ENCODE data around the gene PNPLA1. TPM values are rescaled to one million over a fixed set of nuclear protein-coding genes. Genes with fewer than 3 reads are reported as not detected.

Gene PNPLA1
- total RNA-seq, 1 experiment from 2014 or later: not detected

DNA sequence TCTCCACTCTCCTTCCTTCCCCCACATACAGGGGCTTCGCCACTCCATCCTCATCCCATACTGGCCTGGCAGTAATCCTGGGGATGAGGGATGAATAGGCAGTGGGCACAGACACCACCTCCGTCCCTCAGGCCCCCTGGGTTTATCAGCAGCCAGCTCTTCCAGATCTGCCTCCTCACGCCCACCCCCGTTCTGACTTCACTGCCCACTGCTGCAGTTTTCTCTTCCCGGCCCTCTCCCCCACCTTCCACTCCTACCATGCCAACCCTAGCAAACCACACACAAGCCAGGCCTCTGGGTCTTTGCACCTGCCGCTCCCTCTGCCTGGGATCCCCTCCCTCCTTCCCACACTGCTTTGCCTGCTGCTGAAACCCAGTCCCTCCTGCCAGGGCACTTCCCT, 22.3 kb downstream of the PNPLA1 start (continued):
- TF ChIP-seq CBFB (CRISPR knock-in tag; IDR thresholded peaks at IDR 0.05; ENCODE audit: low read depth) (no peak), FOXJ3 (CRISPR knock-in tag; IDR thresholded peaks at IDR 0.05; ENCODE audit: borderline replicate concordance) (no peak)
- TF ChIP-seq, protein P1, sequence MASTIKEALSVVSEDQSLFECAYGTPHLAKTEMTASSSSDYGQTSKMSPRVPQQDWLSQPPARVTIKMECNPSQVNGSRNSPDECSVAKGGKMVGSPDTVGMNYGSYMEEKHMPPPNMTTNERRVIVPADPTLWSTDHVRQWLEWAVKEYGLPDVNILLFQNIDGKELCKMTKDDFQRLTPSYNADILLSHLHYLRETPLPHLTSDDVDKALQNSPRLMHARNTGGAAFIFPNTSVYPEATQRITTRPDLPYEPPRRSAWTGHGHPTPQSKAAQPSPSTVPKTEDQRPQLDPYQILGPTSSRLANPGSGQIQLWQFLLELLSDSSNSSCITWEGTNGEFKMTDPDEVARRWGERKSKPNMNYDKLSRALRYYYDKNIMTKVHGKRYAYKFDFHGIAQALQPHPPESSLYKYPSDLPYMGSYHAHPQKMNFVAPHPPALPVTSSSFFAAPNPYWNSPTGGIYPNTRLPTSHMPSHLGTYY (CRISPR knock-in tag; IDR thresholded peaks at IDR 0.05): no peak

DNA sequence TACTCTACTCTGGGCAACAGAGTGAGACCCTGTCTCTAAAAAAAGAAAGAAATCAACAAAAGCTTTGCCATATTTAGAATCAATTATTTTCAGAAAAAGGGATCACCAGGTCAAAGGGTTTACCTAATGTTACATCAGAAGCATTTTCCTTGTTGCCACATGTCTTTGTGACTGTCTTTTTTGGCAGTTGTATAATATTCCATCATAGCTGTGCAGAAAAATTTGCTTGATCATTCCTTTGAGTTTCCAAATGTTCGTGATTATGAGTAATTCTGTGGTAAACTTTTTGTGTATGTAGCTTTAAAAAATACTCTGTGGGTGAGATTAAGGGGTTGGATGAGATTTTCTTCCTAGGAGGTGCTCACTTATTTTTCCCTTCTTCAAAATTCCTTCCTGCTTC, 26.4 kb downstream of the PNPLA1 start:
- Mint-ChIP-seq H3K4me3 (no peak overlapping the region), H3K4me1 (peaks cover 5% of the 10 kb centered on the region), H3K27ac (no peak overlapping the region), H3K36me3 (no peaks in the 10 kb centered on the region), H3K27me3 (ENCODE audit: low read depth) (no peaks in the 10 kb centered on the region), H3K9me3 (no peaks in the 10 kb centered on the region)
- DNase-seq (ENCODE audit: low spot score) (no peak), ATAC-seq (no peak)
- CTCF ChIA-PET: interaction anchor here (0.6 to 1.2 kb wide), 2 partner anchors 157 to 340 kb away, joined by 3 read pairs; no protein-coding TSS in a partner anchor
- TF ChIP-seq ATF1 (CRISPR knock-in tag; IDR thresholded peaks at IDR 0.05): no peak
- TF ChIP-seq EMX1 (CRISPR knock-in tag; IDR thresholded peaks at IDR 0.05): no peak
- no peak for TF ChIP-seq JAZF1 (CRISPR knock-in tag; IDR thresholded peaks at IDR 0.05)
- no peak for TF ChIP-seq NR2C2 (CRISPR knock-in tag; IDR thresholded peaks at IDR 0.05)
- TF ChIP-seq, protein P2, sequence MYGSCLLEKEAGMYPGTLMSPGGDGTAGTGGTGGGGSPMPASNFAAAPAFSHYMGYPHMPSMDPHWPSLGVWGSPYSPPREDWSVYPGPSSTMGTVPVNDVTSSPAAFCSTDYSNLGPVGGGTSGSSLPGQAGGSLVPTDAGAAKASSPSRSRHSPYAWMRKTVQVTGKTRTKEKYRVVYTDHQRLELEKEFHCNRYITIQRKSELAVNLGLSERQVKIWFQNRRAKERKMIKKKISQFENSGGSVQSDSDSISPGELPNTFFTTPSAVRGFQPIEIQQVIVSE (CRISPR knock-in tag; IDR thresholded peaks at IDR 0.05; ENCODE audit: borderline replicate concordance): no peak
- TF ChIP-seq ZNF263 (CRISPR knock-in tag; IDR thresholded peaks at IDR 0.05; ENCODE audit: low read depth): no peak
- TF ChIP-seq, protein P3, sequence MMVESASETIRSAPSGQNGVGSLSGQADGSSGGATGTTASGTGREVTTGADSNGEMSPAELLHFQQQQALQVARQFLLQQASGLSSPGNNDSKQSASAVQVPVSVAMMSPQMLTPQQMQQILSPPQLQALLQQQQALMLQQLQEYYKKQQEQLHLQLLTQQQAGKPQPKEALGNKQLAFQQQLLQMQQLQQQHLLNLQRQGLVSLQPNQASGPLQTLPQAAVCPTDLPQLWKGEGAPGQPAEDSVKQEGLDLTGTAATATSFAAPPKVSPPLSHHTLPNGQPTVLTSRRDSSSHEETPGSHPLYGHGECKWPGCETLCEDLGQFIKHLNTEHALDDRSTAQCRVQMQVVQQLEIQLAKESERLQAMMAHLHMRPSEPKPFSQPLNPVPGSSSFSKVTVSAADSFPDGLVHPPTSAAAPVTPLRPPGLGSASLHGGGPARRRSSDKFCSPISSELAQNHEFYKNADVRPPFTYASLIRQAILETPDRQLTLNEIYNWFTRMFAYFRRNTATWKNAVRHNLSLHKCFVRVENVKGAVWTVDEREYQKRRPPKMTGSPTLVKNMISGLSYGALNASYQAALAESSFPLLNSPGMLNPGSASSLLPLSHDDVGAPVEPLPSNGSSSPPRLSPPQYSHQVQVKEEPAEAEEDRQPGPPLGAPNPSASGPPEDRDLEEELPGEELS (CRISPR knock-in tag; IDR thresholded peaks at IDR 0.05): no peak
- TF ChIP-seq, protein P4, sequence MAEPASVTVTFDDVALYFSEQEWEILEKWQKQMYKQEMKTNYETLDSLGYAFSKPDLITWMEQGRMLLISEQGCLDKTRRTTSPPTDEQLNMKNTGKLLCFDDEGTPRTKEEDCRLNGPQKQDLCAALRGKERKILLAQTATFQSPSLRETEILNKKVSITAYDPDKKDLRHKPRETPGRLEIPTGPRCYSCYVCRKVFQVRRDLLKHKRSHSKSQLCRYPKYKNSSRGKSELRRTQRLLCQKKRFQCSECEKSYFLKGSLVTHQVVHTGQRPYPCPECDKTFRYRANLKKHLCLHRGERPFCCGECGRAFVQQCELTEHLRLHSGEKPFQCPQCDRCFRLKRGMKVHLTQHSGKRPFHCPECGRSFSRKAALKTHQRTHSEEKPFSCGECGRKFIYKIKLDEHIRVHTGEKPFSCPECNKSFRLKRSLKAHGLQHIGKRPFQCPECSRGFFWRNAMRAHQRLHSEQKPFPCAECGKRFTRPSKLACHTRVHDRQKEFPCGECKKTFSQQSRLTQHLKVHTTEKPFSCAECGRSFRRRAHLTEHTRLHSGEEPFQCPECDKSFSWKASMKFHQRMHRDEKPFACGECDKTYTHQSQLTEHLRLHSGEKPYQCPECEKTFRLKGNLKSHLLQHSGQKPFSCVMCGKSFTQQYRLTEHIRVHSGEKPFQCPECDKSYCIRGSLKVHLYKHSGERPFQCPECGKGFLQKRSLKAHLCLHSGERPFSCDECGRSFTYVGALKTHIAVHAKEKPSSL (CRISPR knock-in tag; conservative IDR thresholded peaks at IDR 0.05): no peak
- TF ChIP-seq, protein P5, sequence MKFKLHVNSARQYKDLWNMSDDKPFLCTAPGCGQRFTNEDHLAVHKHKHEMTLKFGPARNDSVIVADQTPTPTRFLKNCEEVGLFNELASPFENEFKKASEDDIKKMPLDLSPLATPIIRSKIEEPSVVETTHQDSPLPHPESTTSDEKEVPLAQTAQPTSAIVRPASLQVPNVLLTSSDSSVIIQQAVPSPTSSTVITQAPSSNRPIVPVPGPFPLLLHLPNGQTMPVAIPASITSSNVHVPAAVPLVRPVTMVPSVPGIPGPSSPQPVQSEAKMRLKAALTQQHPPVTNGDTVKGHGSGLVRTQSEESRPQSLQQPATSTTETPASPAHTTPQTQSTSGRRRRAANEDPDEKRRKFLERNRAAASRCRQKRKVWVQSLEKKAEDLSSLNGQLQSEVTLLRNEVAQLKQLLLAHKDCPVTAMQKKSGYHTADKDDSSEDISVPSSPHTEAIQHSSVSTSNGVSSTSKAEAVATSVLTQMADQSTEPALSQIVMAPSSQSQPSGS (CRISPR knock-in tag; IDR thresholded peaks at IDR 0.05; ENCODE audit: borderline replicate concordance, low read depth): no peak
- TF ChIP-seq GTF2I (CRISPR knock-in tag; conservative IDR thresholded peaks at IDR 0.05): no peak
- no peak for TF ChIP-seq ELF4 (CRISPR knock-in tag; IDR thresholded peaks at IDR 0.05; ENCODE audit: low read depth)
- TF ChIP-seq MXD4 (CRISPR knock-in tag; IDR thresholded peaks at IDR 0.05; ENCODE audit: borderline replicate concordance): no peak
- TF ChIP-seq, protein P6, sequence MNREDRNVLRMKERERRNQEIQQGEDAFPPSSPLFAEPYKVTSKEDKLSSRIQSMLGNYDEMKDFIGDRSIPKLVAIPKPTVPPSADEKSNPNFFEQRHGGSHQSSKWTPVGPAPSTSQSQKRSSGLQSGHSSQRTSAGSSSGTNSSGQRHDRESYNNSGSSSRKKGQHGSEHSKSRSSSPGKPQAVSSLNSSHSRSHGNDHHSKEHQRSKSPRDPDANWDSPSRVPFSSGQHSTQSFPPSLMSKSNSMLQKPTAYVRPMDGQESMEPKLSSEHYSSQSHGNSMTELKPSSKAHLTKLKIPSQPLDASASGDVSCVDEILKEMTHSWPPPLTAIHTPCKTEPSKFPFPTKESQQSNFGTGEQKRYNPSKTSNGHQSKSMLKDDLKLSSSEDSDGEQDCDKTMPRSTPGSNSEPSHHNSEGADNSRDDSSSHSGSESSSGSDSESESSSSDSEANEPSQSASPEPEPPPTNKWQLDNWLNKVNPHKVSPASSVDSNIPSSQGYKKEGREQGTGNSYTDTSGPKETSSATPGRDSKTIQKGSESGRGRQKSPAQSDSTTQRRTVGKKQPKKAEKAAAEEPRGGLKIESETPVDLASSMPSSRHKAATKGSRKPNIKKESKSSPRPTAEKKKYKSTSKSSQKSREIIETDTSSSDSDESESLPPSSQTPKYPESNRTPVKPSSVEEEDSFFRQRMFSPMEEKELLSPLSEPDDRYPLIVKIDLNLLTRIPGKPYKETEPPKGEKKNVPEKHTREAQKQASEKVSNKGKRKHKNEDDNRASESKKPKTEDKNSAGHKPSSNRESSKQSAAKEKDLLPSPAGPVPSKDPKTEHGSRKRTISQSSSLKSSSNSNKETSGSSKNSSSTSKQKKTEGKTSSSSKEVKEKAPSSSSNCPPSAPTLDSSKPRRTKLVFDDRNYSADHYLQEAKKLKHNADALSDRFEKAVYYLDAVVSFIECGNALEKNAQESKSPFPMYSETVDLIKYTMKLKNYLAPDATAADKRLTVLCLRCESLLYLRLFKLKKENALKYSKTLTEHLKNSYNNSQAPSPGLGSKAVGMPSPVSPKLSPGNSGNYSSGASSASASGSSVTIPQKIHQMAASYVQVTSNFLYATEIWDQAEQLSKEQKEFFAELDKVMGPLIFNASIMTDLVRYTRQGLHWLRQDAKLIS (CRISPR knock-in tag; IDR thresholded peaks at IDR 0.05; ENCODE audit: borderline replicate concordance): no peak
- TF ChIP-seq, protein P7, sequence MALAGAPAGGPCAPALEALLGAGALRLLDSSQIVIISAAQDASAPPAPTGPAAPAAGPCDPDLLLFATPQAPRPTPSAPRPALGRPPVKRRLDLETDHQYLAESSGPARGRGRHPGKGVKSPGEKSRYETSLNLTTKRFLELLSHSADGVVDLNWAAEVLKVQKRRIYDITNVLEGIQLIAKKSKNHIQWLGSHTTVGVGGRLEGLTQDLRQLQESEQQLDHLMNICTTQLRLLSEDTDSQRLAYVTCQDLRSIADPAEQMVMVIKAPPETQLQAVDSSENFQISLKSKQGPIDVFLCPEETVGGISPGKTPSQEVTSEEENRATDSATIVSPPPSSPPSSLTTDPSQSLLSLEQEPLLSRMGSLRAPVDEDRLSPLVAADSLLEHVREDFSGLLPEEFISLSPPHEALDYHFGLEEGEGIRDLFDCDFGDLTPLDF (CRISPR knock-in tag; IDR thresholded peaks at IDR 0.05): no peak
- POLR2A ChIA-PET: no interaction called here

Data from WTC11 (cell line).